ENCODE data around the gene CLRN1.

CLRN1 gene

GRCh38 chr3:150972366-150973071, at the start of gene CLRN1:
CLRN1 (minus strand) TSS chr3:150972727; CDS start chr3:150972708, 19 bp downstream.
- H3K27ac Mint-ChIP-seq, result no peak within 1 kb of the TSS
- H3K4me1 Mint-ChIP-seq (ENCODE audit: low read depth), result no peaks in the 10 kb centered on the region
- H3K9me3 Mint-ChIP-seq, result no peaks in the 10 kb centered on the region
- no peak within 1 kb of the TSS for H3K4me3 Mint-ChIP-seq
- H3K36me3 Mint-ChIP-seq (ENCODE audit: low read depth), result no peaks in the 10 kb centered on the region
- peaks cover 22% of the 10 kb centered on the region for H3K27me3 Mint-ChIP-seq (ENCODE audit: low read depth)

GRCh38 chr3:151016478-151016795, 43.9 kb upstream of the CLRN1 start:
- no peak overlapping the region for H3K27ac Mint-ChIP-seq
- H3K36me3 Mint-ChIP-seq (ENCODE audit: low read depth), result no peaks in the 10 kb centered on the region
- H3K27me3 Mint-ChIP-seq (ENCODE audit: low read depth), result peaks cover 5% of the 10 kb centered on the region
- H3K4me3 Mint-ChIP-seq, result no peak overlapping the region
- H3K4me1 Mint-ChIP-seq (ENCODE audit: low read depth), result no peaks in the 10 kb centered on the region
- no peaks in the 10 kb centered on the region for H3K9me3 Mint-ChIP-seq

- H3K27ac Mint-ChIP-seq, result no peak overlapping the region
- no peaks in the 10 kb centered on the region for H3K4me1 Mint-ChIP-seq (ENCODE audit: low read depth)
- no peaks in the 10 kb centered on the region for H3K36me3 Mint-ChIP-seq (ENCODE audit: low read depth)
- H3K9me3 Mint-ChIP-seq, result no peaks in the 10 kb centered on the region
- H3K4me3 Mint-ChIP-seq, result no peak overlapping the region
- peaks cover 5% of the 10 kb centered on the region for H3K27me3 Mint-ChIP-seq (ENCODE audit: low read depth)
Observed at GRCh38 chr3:151015767-151016477, 43.4 kb upstream of the CLRN1 start.

- Mint-ChIP-seq H3K9me3 (no peaks in the 10 kb centered on the region), H3K4me3 (no peak overlapping the region), H3K4me1 (ENCODE audit: low read depth) (no peaks in the 10 kb centered on the region), H3K27ac (no peak overlapping the region), H3K36me3 (ENCODE audit: low read depth) (no peaks in the 10 kb centered on the region), H3K27me3 (ENCODE audit: low read depth) (peaks cover 5% of the 10 kb centered on the region)
Observed at GRCh38 chr3:151015181-151015580, 42.7 kb upstream of the CLRN1 start.

GRCh38 chr3:151014501-151015018, 42.0 kb upstream of the CLRN1 start:
- Mint-ChIP-seq H3K27ac (no peak overlapping the region), H3K27me3 (ENCODE audit: low read depth) (peaks cover 5% of the 10 kb centered on the region), H3K9me3 (no peaks in the 10 kb centered on the region), H3K4me1 (ENCODE audit: low read depth) (no peaks in the 10 kb centered on the region), H3K4me3 (no peak overlapping the region), H3K36me3 (ENCODE audit: low read depth) (no peaks in the 10 kb centered on the region)

- H3K27ac Mint-ChIP-seq, result no peak overlapping the region
Observed at GRCh38 chr3:151012753-151013152, 40.2 kb upstream of the CLRN1 start.

GRCh38 chr3:151011427-151011826, 38.9 kb upstream of the CLRN1 start:
- Mint-ChIP-seq H3K27ac (no peak overlapping the region), H3K9me3 (no peaks in the 10 kb centered on the region), H3K4me1 (ENCODE audit: low read depth) (no peaks in the 10 kb centered on the region), H3K27me3 (ENCODE audit: low read depth) (peaks cover 5% of the 10 kb centered on the region), H3K4me3 (no peak overlapping the region), H3K36me3 (ENCODE audit: low read depth) (no peaks in the 10 kb centered on the region)

More at GRCh38 chr3:151012753-151013152, 40.2 kb upstream of the CLRN1 start:
- no peaks in the 10 kb centered on the region for H3K4me1 Mint-ChIP-seq (ENCODE audit: low read depth)
- H3K36me3 Mint-ChIP-seq (ENCODE audit: low read depth), result no peaks in the 10 kb centered on the region
- H3K27me3 Mint-ChIP-seq (ENCODE audit: low read depth), result peaks cover 5% of the 10 kb centered on the region
- H3K9me3 Mint-ChIP-seq, result no peaks in the 10 kb centered on the region
- no peak overlapping the region for H3K4me3 Mint-ChIP-seq

GRCh38 chr3:151009981-151010380, 37.5 kb upstream of the CLRN1 start:
- Mint-ChIP-seq H3K27ac (no peak overlapping the region), H3K4me1 (ENCODE audit: low read depth) (no peaks in the 10 kb centered on the region), H3K27me3 (ENCODE audit: low read depth) (peaks cover 5% of the 10 kb centered on the region), H3K36me3 (ENCODE audit: low read depth) (no peaks in the 10 kb centered on the region), H3K4me3 (no peak overlapping the region), H3K9me3 (no peaks in the 10 kb centered on the region)

GRCh38 chr3:151009430-151009829, 36.9 kb upstream of the CLRN1 start:
- Mint-ChIP-seq H3K27me3 (ENCODE audit: low read depth) (peaks cover 5% of the 10 kb centered on the region), H3K4me1 (ENCODE audit: low read depth) (no peaks in the 10 kb centered on the region), H3K36me3 (ENCODE audit: low read depth) (no peaks in the 10 kb centered on the region), H3K4me3 (no peak overlapping the region), H3K27ac (no peak overlapping the region), H3K9me3 (no peaks in the 10 kb centered on the region)

- H3K27me3 Mint-ChIP-seq (ENCODE audit: low read depth), result peaks cover 5% of the 10 kb centered on the region
- H3K36me3 Mint-ChIP-seq (ENCODE audit: low read depth), result no peaks in the 10 kb centered on the region
- H3K4me1 Mint-ChIP-seq (ENCODE audit: low read depth), result no peaks in the 10 kb centered on the region
- H3K4me3 Mint-ChIP-seq, result no peak overlapping the region
- H3K9me3 Mint-ChIP-seq, result no peaks in the 10 kb centered on the region
- no peak overlapping the region for H3K27ac Mint-ChIP-seq
Observed at GRCh38 chr3:151008699-151009098, 36.2 kb upstream of the CLRN1 start.

GRCh38 chr3:151003768-151004134, 31.2 kb upstream of the CLRN1 start:
- Mint-ChIP-seq H3K9me3 (no peaks in the 10 kb centered on the region), H3K27me3 (ENCODE audit: low read depth) (no peaks in the 10 kb centered on the region), H3K36me3 (ENCODE audit: low read depth) (no peaks in the 10 kb centered on the region), H3K4me1 (ENCODE audit: low read depth) (no peaks in the 10 kb centered on the region), H3K4me3 (no peak overlapping the region), H3K27ac (no peak overlapping the region)

- no peak overlapping the region for H3K27ac Mint-ChIP-seq
- H3K36me3 Mint-ChIP-seq (ENCODE audit: low read depth), result no peaks in the 10 kb centered on the region
- no peaks in the 10 kb centered on the region for H3K9me3 Mint-ChIP-seq
- no peaks in the 10 kb centered on the region for H3K4me1 Mint-ChIP-seq (ENCODE audit: low read depth)
- no peak overlapping the region for H3K4me3 Mint-ChIP-seq
- no peaks in the 10 kb centered on the region for H3K27me3 Mint-ChIP-seq (ENCODE audit: low read depth)
Observed at GRCh38 chr3:151003029-151003767, 30.7 kb upstream of the CLRN1 start.

- H3K27ac Mint-ChIP-seq, result no peak overlapping the region
- no peaks in the 10 kb centered on the region for H3K9me3 Mint-ChIP-seq
- H3K4me1 Mint-ChIP-seq (ENCODE audit: low read depth), result no peaks in the 10 kb centered on the region
- no peaks in the 10 kb centered on the region for H3K36me3 Mint-ChIP-seq (ENCODE audit: low read depth)
- H3K4me3 Mint-ChIP-seq, result no peak overlapping the region
- no peaks in the 10 kb centered on the region for H3K27me3 Mint-ChIP-seq (ENCODE audit: low read depth)
Observed at GRCh38 chr3:151002003-151002981, 29.8 kb upstream of the CLRN1 start.

- H3K4me1 Mint-ChIP-seq (ENCODE audit: low read depth), result no peaks in the 10 kb centered on the region
- H3K4me3 Mint-ChIP-seq, result no peak overlapping the region
- no peak overlapping the region for H3K27ac Mint-ChIP-seq
- H3K27me3 Mint-ChIP-seq (ENCODE audit: low read depth), result no peaks in the 10 kb centered on the region
- H3K36me3 Mint-ChIP-seq (ENCODE audit: low read depth), result no peaks in the 10 kb centered on the region
- no peaks in the 10 kb centered on the region for H3K9me3 Mint-ChIP-seq
Observed at GRCh38 chr3:150998996-150999395, 26.5 kb upstream of the CLRN1 start.
